ENCODE data around the gene CFAP74.

CFAP74 gene

DNA sequence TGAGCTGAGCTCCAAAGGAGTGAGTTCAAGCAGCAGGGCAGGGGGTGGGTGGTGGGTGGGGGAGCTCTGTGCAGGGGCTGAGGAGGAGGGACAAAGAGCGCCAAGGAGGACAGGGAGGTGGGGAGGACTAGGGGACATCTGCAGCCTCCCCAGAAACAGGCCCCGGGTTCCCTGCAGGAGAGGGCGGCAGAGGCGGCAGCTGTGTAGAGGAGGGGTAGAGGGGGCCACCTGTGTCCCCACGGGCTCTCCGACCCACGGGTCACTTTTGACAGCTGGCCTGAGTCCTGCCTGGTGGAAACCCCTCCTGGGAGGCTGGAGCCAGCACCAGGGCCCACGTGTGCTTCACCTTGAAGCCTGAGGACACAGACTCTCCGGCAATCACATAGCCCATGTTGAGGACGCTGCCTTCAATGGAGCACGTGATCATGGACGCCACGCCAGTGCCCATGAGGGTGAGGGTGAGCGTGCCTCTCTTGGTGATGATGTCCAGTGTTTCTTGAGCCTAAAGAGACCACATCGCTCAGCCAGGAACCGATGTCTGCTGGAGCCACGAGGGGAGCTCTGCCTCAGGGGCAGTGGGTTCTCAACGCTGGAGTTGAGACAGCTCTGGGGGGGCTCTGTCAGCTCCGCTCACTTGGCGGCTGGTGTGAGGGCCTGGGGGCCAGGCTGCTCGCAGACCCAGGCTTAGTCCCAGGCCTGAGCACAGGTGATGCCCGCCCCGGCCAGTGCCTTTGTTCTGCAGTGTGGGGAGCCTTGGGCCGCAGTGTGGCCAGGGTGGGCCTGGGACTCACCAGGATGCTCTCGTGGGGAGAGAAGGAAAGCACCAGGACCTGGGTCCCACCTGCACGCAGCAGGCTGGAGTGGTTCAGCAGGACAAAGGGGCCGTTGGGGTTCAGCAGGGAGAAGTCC, 77.9 kb downstream of the CFAP74 start:
- TF ChIP-seq GATA3 (IDR thresholded peaks at IDR 0.05; ENCODE audit: low read depth, low read length) (no peak), GATA2 (IDR thresholded peaks at IDR 0.05; ENCODE audit: low read depth, low read length) (no peak)

DNA sequence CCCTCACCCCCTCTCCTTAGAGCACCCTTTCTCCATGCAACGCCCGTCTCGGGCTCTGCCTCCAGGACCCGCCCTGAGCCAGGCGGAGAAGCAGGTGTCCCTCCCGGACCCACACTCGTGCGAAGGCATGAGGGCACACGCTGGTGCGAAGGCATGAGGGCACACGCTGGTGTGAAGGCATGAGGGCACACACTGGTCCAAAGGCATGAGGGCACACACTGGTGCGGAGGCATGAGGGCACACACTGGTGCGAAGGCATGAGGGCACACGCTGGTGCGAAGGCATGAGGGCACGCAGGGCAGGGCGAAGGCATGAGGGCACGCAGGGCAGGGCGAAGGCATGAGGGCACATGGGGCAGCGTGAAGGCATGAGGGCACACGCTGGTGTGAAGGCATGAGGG, 78.7 kb downstream of the CFAP74 start:
- TF ChIP-seq GATA2 (IDR thresholded peaks at IDR 0.05; ENCODE audit: low read depth, low read length): no peak
- no peak for TF ChIP-seq GATA3 (IDR thresholded peaks at IDR 0.05; ENCODE audit: low read depth, low read length)

DNA sequence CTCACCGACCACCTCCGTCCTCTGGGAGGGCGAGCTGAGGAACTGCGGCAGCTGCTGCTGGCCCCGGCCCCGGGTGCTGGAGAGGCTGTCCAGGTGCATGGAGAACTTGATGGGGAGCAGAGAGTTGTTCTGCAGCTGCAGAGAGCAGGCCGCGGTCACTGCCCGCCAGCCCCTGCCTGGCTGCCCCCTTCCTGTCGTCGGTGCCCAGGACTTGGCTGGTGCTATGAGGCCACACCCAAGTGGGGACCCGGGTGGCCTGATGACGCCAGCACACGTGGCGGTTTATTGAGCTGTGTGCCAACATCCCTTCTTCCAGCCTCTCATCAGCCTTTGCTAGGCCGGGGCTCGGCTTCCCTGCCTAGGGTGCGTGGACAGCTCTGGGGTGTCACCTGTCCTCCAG, 79.2 kb downstream of the CFAP74 start:
- no peak for TF ChIP-seq GATA3 (IDR thresholded peaks at IDR 0.05; ENCODE audit: low read depth, low read length)
- no peak for TF ChIP-seq GATA2 (IDR thresholded peaks at IDR 0.05; ENCODE audit: low read depth, low read length)

DNA sequence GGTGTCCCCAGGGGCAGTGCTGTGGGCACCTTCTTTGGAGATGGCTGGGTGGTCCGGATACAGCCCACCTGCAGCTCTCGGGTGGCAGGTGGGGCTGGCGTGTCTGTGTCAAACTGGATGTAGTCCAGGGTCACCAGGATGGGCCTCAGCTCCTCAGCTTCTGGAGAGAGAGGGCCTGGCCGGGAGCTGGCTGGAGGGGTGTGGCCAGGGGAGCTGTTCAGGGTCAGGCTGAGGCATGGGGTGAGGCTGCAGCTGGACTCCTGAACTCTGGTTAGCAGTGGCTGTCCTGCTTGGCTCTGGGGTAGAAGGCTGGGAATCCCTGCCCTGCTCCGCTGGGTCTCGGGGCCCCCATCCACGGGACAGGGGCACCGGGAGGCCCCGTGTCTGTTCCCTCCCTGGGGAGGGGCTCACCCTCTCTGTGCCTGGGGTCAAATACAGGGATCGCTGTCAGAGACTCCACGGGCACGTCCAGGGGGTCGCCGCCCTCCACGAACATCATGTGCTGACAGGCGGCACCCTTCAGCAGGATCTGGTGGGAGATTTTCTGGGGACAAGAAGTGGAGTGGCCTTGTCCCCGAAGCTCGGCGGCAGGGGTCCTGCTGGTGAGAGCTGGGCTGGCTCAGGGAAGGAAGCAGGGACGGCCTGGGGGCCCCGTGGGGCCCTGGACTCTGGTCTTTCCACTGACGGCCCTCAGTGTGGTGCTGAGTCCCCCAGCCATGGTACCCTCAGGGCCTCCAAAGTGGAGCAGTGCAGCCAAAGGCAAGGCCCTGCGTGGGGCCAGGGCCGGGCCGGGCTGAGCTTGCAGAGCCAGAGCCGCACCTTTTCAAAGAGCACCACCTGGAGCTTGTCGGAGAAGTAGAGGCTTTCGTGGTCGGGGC, 80.4 kb downstream of the CFAP74 start:
- TF ChIP-seq GATA3 (IDR thresholded peaks at IDR 0.05; ENCODE audit: low read depth, low read length) (no peak), GATA2 (IDR thresholded peaks at IDR 0.05; ENCODE audit: low read depth, low read length) (no peak)

DNA sequence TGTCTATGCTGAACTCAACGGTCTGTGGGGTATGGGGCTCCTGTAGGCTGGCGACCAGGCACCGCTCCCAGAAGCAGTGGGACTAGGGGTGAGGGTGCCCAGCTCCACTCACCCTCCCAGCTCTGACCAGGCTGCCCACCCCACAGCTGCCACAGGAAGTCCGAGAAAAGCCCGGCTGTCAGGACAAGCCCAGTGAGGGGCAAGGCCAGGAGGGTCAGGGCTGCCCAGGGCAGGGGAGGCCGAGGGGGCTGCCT, 81.0 kb downstream of the CFAP74 start:
- TF ChIP-seq GATA3 (IDR thresholded peaks at IDR 0.05; ENCODE audit: low read depth, low read length) (no peak), GATA2 (IDR thresholded peaks at IDR 0.05; ENCODE audit: low read depth, low read length) (no peak)

DNA sequence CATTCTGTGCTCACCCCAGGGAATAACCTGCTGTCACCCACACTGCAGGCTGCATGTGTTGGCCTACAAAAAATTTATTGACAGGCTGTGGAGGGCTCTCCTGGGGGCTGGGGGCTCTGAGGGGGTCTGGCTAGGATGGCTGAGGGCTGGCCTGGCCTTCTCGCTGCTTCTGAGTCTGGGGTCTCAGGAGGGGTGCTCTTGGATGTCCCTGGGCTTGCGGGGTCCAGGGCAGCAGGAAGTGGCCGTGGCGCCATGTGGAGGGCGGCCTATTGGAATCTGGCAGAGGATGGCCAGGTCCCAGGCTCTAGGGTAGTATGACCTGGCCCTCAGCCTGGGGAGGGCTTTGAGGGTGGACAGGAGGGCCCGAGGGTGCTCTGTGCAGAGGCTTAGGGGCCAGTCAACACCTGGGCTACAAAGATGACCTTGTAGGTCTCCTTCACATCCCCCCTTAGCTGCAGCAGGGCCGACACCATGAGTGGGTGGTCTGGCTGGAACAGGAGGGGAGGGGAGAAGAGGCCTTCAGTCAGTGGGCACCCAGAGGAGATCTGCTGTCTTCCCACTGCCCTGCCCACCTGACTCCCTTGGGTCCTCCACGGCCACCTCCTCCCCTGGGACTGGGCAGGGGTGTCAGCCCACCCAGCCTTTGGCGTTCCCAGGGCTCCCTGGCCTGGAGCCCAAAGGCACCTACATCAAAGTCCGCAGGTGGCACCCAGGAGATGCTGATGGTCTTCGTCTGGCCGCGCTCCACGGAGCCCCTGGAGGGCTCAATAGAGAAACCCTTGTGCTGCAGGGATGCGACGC, 81.5 kb downstream of the CFAP74 start:
- TF ChIP-seq GATA3 (IDR thresholded peaks at IDR 0.05; ENCODE audit: low read depth, low read length) (no peak), GATA2 (IDR thresholded peaks at IDR 0.05; ENCODE audit: low read depth, low read length) (no peak)

DNA sequence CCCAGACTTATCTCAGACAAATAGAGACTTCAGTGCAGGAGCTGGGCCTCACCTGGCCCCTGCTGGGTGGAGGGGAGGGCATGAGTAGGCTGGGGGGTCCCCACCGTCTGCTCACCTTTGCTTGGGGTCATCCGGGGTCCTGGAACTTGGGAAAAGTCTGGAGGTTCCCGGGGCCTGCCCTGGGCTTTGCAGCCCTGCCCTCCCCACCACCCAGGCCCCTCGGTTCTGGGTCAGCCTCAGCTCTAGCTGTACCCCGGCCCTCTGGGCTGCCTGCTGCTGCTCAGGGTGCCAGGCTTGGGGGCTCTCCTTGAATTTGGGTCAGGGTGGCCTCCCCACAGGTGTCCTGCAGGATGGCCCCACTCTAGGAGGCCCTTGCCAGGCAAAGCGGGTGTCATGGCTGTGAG, 82.1 kb downstream of the CFAP74 start:
- TF ChIP-seq GATA2 (IDR thresholded peaks at IDR 0.05; ENCODE audit: low read depth, low read length): no peak
- no peak for TF ChIP-seq GATA3 (IDR thresholded peaks at IDR 0.05; ENCODE audit: low read depth, low read length)

DNA sequence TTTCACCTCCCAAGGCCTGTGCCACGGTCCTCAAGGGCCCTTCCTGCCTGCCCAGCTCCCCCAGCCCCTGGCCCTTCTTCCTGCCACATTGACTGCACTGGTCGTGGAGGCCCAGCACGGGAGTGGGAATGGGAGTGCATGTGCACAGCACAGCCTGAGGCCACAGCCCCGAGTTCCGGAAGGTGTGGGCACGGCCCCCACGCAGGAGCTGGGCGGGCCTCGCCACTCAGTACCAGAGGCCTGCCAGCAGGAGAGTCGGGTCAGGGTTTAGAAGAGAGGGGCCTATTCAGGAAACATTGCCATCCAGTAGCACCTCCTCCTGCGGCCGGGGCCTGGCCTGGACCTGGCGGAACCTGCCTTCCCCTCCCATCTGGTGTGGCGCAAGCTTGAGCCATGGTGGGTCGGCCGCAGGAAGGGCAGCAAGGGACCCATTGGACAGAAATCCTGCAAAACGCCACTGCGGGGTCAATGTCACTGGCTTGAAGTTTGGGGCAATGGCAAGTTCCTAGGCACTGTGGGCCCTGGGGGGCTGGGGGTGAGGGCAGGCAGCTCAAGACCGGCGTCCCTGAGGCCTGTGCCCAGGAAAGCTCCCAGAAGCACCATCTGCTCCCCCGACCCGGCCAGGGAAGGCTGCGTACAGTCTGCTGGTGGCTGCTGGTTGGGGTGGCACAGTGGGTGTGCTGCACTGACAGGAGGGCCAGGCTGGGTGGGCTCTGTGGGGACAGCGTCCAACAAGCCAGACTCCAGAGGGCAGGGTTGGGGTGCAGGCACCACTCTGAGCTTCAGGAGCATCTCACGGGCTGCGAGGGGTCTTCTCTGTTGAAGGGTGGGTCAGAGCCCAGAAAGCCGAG, 82.8 kb downstream of the CFAP74 start:
- TF ChIP-seq GATA2 (IDR thresholded peaks at IDR 0.05; ENCODE audit: low read depth, low read length) (no peak), GATA3 (IDR thresholded peaks at IDR 0.05; ENCODE audit: low read depth, low read length) (no peak)

DNA sequence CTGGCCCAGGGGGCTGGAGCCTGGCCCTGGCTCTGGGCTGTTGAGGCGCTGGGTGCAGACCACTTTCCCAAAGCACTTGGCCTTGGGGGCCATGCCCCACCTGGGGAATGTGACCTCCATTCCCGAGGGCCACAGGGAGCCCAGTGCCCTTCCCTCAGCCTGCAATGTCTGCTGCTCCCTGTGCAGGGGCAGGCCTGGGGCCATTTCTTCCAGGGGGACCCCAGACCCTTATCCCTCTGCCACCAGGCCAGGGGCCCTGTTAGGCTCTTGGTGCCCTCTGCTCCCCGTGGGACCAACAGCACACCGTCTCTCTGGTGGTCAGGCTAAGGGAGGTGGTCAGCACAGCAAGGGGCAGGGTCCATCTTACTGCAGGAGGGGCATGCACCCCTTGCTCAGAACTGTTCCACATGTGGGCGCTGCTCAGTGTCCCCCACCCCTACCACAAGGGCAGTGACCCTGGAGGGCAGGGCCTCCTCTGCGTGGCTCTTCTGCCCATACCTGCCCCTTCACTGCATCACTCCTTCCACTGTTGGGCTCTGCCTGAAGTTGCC, 83.5 kb downstream of the CFAP74 start:
- TF ChIP-seq GATA3 (IDR thresholded peaks at IDR 0.05; ENCODE audit: low read depth, low read length): no peak
- TF ChIP-seq GATA2 (IDR thresholded peaks at IDR 0.05; ENCODE audit: low read depth, low read length): no peak

DNA sequence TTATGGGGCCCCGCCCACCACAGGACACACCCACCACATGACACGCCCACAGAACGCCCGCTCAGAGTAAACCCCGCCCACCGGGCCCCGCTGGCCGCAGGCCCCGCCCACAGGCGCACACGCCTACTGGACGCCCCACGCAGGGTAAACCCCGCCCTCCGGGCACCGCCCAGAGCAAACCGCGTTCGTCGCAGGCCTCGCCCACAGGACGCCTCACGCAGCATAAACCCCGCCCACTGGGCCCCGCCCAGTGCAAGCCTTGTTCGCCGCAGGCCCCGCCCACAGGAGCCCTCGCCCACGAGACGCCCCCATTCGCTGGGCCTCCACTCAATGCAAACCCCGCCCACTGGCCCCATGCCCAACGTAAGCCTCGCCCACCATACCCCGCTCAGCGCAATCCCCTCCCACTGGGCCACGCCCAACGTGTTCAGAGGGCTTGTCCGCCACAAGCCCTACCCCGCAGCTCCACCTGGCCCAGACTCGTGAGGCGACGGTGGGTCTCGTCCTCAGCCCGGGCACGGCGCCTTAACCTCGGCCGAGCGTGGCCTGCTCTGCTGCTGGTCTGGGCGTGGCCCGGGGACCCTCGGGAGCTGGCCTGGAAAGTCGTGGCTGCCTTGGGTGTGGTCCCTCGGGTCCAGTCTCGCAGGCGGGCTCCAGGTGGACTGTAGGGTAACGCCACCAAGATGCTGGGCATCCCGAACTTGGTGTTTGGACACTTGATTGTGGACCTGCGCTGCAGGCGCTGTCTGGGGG, 84.1 kb downstream of the CFAP74 start:
- no peak for TF ChIP-seq GATA2 (IDR thresholded peaks at IDR 0.05; ENCODE audit: low read depth, low read length)
- no peak for TF ChIP-seq GATA3 (IDR thresholded peaks at IDR 0.05; ENCODE audit: low read depth, low read length)

DNA sequence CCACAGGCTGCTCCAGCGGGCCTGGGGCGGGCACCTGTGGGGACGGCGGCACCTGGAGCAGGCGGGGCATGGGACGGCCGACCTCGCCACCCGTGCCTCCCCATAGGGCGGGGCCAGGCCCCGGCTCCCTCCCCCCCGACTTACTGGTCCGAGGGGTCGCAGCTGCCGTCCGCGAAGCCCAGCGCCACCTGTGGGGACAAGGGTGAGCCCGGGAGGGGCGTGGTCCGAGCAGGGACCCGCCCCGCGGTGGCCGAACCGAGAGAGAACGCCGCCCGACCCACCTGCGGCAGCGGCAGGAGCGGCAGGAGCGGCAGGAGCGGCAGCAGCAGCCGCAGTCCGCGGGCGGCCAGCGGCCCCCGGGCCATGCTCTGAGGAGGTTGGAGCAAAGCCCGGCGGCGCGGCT, 84.7 kb downstream of the CFAP74 start, which contains the start of gene TMEM52:
Gene TMEM52 (minus strand): TSS at position 379 of the 403 bp plus-strand sequence. CDS start 14 bp downstream, at position 365.
- TF ChIP-seq GATA2 (IDR thresholded peaks at IDR 0.05; ENCODE audit: low read depth, low read length) (no peak), GATA3 (IDR thresholded peaks at IDR 0.05; ENCODE audit: low read depth, low read length) (no peak)
